GM12878 (cell line): Measurements from ENCODE around the gene TLNRD1.

Source experiments
- CTCF ChIP-seq, 3 experiments: IDR thresholded peaks in 2 of 3; conservative IDR thresholded peaks in 1 of 3; 2 replicates each; pipeline ENCODE4 v1.5.1; 2011; ENCODE audit warnings: low read depth in 3 of 3, low read length in 3 of 3, mild to moderate bottlenecking in 3 of 3, control low read depth in 2 of 3, moderate library complexity in 2 of 3, inconsistent platforms in 1 of 3, mixed read lengths in 1 of 3; ENCODE audit not compliant: control insufficient read depth in 2 of 3, insufficient read depth in 1 of 3; ENCODE audit errors: extremely low read depth in 1 of 3
- EZH2 ChIP-seq: IDR thresholded peaks from 2 replicates; pipeline ENCODE4 v1.6.1; 2012; ENCODE audit warnings: low read depth, mild to moderate bottlenecking, control low read depth, inconsistent platforms, low read length, borderline replicate concordance; ENCODE audit not compliant: control insufficient read depth
- FOXM1 ChIP-seq: IDR thresholded peaks from 2 replicates; pipeline ENCODE4 v1.6.1; 2012; ENCODE audit warnings: low read depth, mild to moderate bottlenecking, inconsistent platforms, low read length, moderate library complexity
- KDM1A ChIP-seq: fragments of 200-600 bp; sonication (generic); IDR thresholded peaks from 2 replicates; pipeline ENCODE4 v1.6.1; 2016; ENCODE audit warnings: borderline replicate concordance
- LARP7 ChIP-seq: fragments of 450-650 bp; IDR thresholded peaks from 2 replicates; pipeline ENCODE4 v1.6.1; 2017; ENCODE audit warnings: mild to moderate bottlenecking
- MLLT1 ChIP-seq: fragments of 450-650 bp; IDR thresholded peaks from 2 replicates; pipeline ENCODE4 v1.6.1; 2016; ENCODE audit warnings: mild to moderate bottlenecking
- NR2C1 ChIP-seq: fragments of 450-650 bp; IDR thresholded peaks from 2 replicates; pipeline ENCODE4 v1.6.1; 2017; ENCODE audit warnings: antibody characterized with exemption, mild to moderate bottlenecking, moderate library complexity
- PKNOX1 ChIP-seq: fragments of 450-650 bp; IDR thresholded peaks from 2 replicates; pipeline ENCODE4 v1.6.1; 2016; ENCODE audit warnings: mild to moderate bottlenecking
- RELB ChIP-seq: fragments of 450-650 bp; IDR thresholded peaks from 2 replicates; pipeline ENCODE4 v1.6.1; 2017; ENCODE audit warnings: low read depth, mild to moderate bottlenecking, moderate library complexity
- SMAD1 ChIP-seq: fragments of 450-650 bp; IDR thresholded peaks from 2 replicates; pipeline ENCODE4 v1.6.1; 2018; ENCODE audit warnings: mild to moderate bottlenecking, low read depth; ENCODE audit not compliant: partially characterized antibody
- YBX1 ChIP-seq: fragments of 450-650 bp; IDR thresholded peaks from 2 replicates; pipeline ENCODE4 v1.6.1; 2016; ENCODE audit warnings: antibody characterized with exemption
- ZNF24 ChIP-seq: fragments of 450-650 bp; IDR thresholded peaks from 2 replicates; pipeline ENCODE4 v1.6.1; 2017; ENCODE audit warnings: antibody characterized with exemption, mild to moderate bottlenecking
- ZNF274 ChIP-seq: IDR thresholded peaks from one replicate; pipeline ENCODE4 v1.8.0; 2011; ENCODE audit not compliant: insufficient read length, insufficient read depth

- TF ChIP-seq PKNOX1 (no peak), RELB (no peak), MLLT1 (no peak), YBX1 (no peak), EZH2 (no peak), FOXM1 (no peak), LARP7 (no peak), NR2C1 (no peak), ZNF24 (no peak), KDM1A (no peak), CTCF (IDR thresholded peaks at IDR 0.05 in 2 of 3, conservative IDR thresholded peaks at IDR 0.05 in 1 of 3; ENCODE audit: control insufficient read depth in 2 of 3, extremely low read depth in 1 of 3, insufficient read depth in 1 of 3, low read depth in 3 of 3, low read length in 3 of 3) (no peak), SMAD1 (no peak), ZNF274 (no peak)
These were observed 49.1 kb downstream of the TLNRD1 start for GRCh38 chr15:81049835-81050234.
